Measurements from ENCODE around the gene ICAM3. TPM values are rescaled to one million over a fixed set of nuclear protein-coding genes. Genes with fewer than 3 reads are reported as not detected.

The ICAM3 gene
- polyA plus RNA-seq, 1 donor (not counting 4 experiments of a cell fraction or from before 2014, with no cell fraction given), result 4.7 TPM

DNA sequence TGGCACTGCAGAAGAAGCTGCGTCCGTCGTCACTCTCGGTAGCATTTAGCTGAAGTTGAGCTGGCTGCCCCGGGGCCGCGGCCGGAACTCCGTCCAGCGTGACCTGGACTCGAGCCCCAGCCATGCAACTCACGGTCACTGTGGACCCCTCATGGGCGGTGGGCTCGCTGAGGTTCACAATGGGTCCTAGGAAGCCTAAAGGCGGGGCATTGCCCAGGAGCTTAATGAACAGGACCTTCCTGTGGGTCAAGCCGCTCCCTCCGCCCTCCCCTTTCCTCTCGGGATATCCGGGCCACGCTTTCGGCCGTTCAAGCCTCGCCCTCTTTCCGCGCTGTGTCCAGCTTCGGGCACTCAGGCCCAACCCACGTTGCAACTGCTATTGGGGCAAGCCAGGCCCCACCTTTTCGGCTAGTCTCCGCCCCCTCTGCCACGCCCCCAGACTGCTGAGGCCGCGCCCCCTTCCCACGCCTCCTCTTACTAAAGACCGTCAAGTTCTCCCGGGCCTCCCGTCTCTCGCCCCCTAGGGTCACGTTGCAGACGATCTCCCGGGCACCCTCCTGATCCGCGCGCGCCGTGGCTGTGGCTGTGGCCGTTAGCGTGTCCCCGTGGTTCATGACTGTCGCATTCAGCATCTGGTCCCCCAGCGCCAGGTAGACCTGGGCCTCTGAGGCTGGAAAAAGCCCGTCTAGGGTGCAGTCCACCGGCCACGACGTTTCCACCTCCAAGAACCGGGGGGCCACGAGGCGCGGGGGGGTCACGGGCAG lies 4.7 kb downstream of the ICAM3 start:
- no peak for FAIRE-seq
- Histone ChIP-seq H3K27ac (ENCODE audit: control insufficient read depth, insufficient read depth, low read length) (no peak overlapping the region), H3K9ac (ENCODE audit: control insufficient read depth, extremely low read depth, insufficient read depth, low read length) (peak overlapping the region; percentile 66), H3K4me2 (ENCODE audit: control insufficient read depth, extremely low read depth, insufficient read depth, low read depth, low read length) (peak overlapping the region; percentile 99), H2AFZ (ENCODE audit: control insufficient read depth, low read length) (peak overlapping the region; percentile 94), H3K4me1 (ENCODE audit: control insufficient read depth, extremely low read depth, insufficient read depth, low read length) (peaks cover 19% of the 10 kb centered on the region), H3K9me1 (ENCODE audit: control insufficient read depth, extremely low read depth, insufficient read depth, low read length) (no peaks in the 10 kb centered on the region), H3K36me3 (ENCODE audit: control insufficient read depth in 2 of 2, extremely low read depth in 1 of 2, insufficient read depth in 2 of 2, low read length in 2 of 2) (peaks cover 4 to 7% of the 10 kb centered on the region in 2 experiments), H3K27me3 (ENCODE audit: control insufficient read depth, extremely low read depth, insufficient read depth, low read length) (no peaks in the 10 kb centered on the region), H4K20me1 (ENCODE audit: control insufficient read depth, extremely low read depth, insufficient read depth, low read length) (no peaks in the 10 kb centered on the region), H3K79me2 (ENCODE audit: control insufficient read depth, insufficient read depth, low read length) (peaks cover 27% of the 10 kb centered on the region), H3K9me3 (ENCODE audit: control insufficient read depth, low read depth, low read length) (no peaks in the 10 kb centered on the region), H3K4me3 (ENCODE audit: control insufficient read depth in 2 of 3, extremely low read depth in 1 of 3, insufficient read depth in 2 of 3, low read depth in 1 of 3, low read length in 3 of 3) (peak overlapping the region; percentile 70 to 94 (median 92))
- dilution Hi-C loops (cut with MboI; ENCODE audit: extremely low pct_ligation_motif_present, low sequenced_read_pairs), result no loop called here
- no peak for TF ChIP-seq CTCF (optimal IDR thresholded peaks at IDR 0.05 in 1 of 3, IDR thresholded peaks at IDR 0.05 in 1 of 3, conservative IDR thresholded peaks at IDR 0.05 in 1 of 3; ENCODE audit: extremely low read depth in 1 of 3, insufficient read depth in 2 of 3, low read length in 3 of 3)
- TF ChIP-seq EZH2 (IDR thresholded peaks at IDR 0.05; ENCODE audit: low read length), result no peak
- peak; percentile 59 for DNase-seq (ENCODE audit: low read depth, low spot score)

DNA sequence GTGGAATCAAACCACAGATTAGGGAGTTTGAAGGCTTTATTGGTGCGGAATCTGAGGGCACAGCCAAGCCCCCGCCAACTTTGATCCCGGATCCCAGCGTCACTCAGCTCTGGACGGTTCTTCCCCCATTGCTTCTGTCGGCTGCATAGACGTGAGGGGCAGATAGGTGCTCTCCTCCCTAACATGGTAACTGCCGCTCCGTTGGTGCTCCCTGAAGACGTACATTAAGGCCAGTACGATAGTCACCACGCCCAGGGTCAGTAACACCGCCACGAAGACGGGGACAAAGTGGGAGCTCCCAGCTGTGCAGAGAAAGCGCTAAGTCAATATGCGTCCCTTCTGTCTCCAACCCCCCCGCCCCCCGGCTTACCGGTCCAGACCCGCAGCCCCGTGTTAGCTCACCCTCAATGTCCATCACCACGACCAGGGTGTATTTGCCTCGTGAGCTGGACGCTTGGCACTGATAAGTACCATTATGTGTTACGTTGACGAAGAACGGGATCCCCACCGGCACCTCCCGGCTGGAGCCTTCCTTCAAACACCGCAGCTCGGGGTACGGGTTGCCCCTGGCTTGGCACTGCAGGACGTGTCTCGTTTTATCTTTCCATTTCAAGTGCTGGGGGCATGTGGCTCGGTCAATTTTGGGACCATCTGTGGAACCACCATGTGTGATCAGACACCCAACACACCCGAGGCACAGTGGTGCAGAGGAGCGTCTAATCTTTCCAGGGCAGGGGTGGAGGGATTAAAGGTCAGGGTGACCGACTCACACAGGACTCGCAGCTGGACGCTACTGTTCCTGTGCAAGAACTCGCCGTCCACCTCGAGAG lies 5.5 kb downstream of the ICAM3 start:
- peaks cover 33% of the 10 kb centered on the region for H3K79me2 ChIP-seq (ENCODE audit: control insufficient read depth, insufficient read depth, low read length)
- H3K9me1 ChIP-seq (ENCODE audit: control insufficient read depth, extremely low read depth, insufficient read depth, low read length), result no peaks in the 10 kb centered on the region
- TF ChIP-seq EZH2 (IDR thresholded peaks at IDR 0.05; ENCODE audit: low read length) (no peak), CTCF (optimal IDR thresholded peaks at IDR 0.05 in 1 of 3, IDR thresholded peaks at IDR 0.05 in 1 of 3, conservative IDR thresholded peaks at IDR 0.05 in 1 of 3; ENCODE audit: extremely low read depth in 1 of 3, insufficient read depth in 2 of 3, low read length in 3 of 3) (no peak)
- H3K4me2 ChIP-seq (ENCODE audit: control insufficient read depth, extremely low read depth, insufficient read depth, low read depth, low read length), result peak overlapping the region; percentile 99
- H3K27me3 ChIP-seq (ENCODE audit: control insufficient read depth, extremely low read depth, insufficient read depth, low read length), result no peaks in the 10 kb centered on the region
- peak overlapping the region; percentile 94 for H2AFZ ChIP-seq (ENCODE audit: control insufficient read depth, low read length)
- peak overlapping the region; percentile 66 for H3K9ac ChIP-seq (ENCODE audit: control insufficient read depth, extremely low read depth, insufficient read depth, low read length)
- H4K20me1 ChIP-seq (ENCODE audit: control insufficient read depth, extremely low read depth, insufficient read depth, low read length), result no peaks in the 10 kb centered on the region
- no peaks in the 10 kb centered on the region for H3K9me3 ChIP-seq (ENCODE audit: control insufficient read depth, low read depth, low read length)
- DNase-seq (ENCODE audit: low read depth, low spot score) (no peak), FAIRE-seq (no peak)
- H3K36me3 ChIP-seq (ENCODE audit: control insufficient read depth in 2 of 2, extremely low read depth in 1 of 2, insufficient read depth in 2 of 2, low read length in 2 of 2), result peaks cover 4 to 10% of the 10 kb centered on the region in 2 experiments
- dilution Hi-C loops (cut with MboI; ENCODE audit: extremely low pct_ligation_motif_present, low sequenced_read_pairs), result no loop called here
- peak overlapping the region; percentile 26 for H3K27ac ChIP-seq (ENCODE audit: control insufficient read depth, insufficient read depth, low read length)
- peaks cover 19% of the 10 kb centered on the region for H3K4me1 ChIP-seq (ENCODE audit: control insufficient read depth, extremely low read depth, insufficient read depth, low read length)
- peak overlapping the region; percentile 70 to 94 (median 92) for H3K4me3 ChIP-seq (ENCODE audit: control insufficient read depth in 2 of 3, extremely low read depth in 1 of 3, insufficient read depth in 2 of 3, low read depth in 1 of 3, low read length in 3 of 3)

All from keratinocyte (primary cell).